Fibroblast of skin of right quadriceps (primary cell): ENCODE data around the gene TTLL4.
"Not testable (repeated sequence)": the region's sequence is repeated elsewhere in the genome, so short reads cannot be mapped to it uniquely, and the experiment has no call there.

Experiments
- DNase-seq: peaks from one replicate; pipeline ENCODE4 v3.0.0-alpha.2; 2013

Gene TTLL4

DNA sequence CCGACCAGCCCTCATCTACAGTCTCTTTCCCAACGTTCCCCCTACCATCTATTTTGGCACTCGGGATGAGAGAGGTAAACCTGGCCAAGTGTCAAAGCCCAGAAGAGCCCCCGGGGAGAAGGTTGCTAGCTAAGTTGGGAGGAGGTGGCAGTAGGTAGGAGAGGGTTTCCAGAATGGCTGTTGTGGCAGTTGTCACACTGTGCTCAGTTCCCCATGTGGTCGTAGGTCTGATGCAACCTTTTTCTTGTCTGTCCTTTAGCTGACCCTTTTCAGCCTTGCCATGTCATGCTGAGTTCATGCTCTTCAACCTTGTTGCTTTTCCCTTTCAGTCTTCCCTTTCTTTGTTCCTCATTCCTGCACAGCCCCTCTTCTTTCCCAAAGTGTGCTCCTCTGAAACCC is 34.5 kb downstream of the TTLL4 start:
- DNase-seq, result no peak

- DNase-seq, result no peak
Observed at GRCh38 chr2:218745559-218746469, 35.2 kb downstream of the TTLL4 start.

GRCh38 chr2:218746470-218746795 is 35.8 kb downstream of the TTLL4 start:
- no peak for DNase-seq

DNA sequence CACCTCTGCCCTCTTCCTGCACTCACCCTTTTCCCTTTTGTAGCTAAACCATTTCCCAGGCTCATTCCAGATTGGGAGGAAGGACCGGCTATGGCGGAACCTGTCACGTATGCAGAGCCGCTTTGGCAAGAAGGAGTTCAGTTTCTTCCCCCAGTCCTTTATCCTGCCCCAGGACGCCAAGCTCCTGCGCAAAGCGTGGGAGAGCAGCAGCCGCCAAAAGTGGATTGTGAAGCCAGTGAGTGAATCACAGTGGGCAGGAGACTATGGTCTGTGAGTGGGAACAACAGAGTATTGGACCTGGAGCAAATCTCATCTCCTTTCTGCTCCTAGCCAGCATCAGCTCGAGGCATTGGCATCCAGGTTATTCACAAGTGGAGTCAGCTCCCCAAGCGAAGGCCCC is 36.3 kb downstream of the TTLL4 start:
- DNase-seq, result no peak

DNA sequence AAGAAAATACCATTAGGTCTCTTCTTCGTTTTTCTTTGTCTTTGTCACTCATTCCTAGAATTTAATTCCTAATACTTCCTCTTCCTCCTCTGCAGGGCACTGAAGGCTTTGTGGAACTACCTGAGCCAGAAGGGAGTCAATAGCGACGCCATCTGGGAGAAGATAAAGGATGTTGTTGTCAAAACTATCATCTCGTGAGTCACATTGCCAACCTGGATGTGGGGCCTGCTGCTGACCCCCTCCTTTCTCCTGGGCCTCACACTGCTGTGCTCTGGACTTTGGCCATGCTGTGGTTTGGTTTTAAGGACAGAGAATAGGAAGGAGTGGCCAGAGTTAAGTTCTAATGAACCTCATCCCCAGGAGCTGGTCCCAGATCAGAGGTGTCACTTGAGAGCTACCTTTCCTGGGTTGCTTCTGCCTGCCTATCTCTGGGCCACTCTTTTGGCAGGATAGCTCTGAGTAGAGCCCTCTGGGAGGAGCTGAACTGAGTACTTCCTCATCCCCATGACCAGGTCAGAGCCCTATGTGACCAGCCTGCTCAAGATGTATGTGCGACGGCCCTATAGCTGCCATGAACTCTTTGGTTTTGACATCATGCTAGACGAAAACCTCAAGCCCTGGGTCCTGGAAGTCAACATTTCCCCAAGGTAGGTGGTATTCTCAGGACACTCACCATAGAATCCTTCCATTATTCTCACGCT is 38.3 kb downstream of the TTLL4 start:
- DNase-seq, result no peak

DNA sequence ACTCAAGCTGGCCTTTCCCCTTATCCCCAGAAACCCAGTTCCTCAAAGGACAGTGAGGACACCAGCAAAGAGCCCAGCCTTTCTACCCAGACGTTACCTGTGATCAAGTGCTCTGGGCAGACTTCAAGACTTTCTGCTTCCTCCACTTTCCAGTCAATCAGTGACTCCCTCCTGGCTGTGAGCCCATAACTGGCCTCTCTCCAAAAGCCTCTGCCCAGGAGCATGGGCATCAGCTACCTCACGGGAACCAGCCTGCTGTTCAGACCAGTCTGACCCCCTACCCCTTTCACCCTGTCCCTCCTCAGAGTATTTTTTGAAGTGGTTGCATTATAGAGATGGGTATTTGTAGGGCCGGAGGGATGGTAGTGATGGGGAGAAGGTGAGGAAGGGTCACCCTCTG is 43.6 kb downstream of the TTLL4 start:
- no peak for DNase-seq

DNA sequence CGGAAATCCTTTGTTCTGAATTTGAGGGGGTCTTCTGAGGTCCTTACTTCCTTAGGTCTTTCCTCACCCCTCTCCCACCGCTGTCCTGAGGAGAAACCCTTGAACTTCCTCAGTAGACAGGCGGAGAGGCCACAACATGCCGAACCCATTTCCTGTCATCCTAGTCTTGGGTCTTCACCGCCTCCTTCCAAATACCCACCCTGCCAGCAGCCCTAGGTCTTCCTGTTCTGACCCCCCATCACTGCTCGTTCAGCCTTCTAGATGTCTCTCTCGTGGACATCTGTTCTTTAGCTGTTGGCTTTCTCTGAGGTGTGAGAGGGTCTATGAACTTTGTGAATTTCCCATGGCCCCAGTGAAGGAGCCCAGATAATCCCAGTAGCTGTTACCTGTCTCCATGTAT is 44.1 kb downstream of the TTLL4 start:
- no peak for DNase-seq

DNA sequence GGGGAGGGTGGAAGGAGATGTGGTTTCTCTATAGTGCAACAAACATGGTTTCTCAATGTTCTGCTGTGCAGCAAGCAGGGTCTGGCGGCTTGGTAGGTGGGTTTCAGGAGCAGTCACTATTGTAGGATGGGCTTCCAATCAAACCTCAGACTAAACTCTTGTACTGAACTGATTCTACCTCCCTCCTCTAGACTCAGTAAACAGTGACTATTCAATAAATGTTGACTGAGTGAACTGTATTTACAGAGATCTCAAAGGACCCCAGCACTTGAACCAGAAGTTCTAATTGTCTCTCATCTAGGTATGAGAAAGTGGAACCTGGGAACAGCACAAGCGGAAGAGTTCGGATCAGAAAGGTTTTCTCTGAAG is 44.5 kb downstream of the TTLL4 start:
- no peak for DNase-seq

- DNase-seq, result no peak
Observed at GRCh38 chr2:218755567-218756404, 45.2 kb downstream of the TTLL4 start.

- DNase-seq, result no peak
Observed at GRCh38 chr2:218756599-218757377, 46.2 kb downstream of the TTLL4 start.

DNA sequence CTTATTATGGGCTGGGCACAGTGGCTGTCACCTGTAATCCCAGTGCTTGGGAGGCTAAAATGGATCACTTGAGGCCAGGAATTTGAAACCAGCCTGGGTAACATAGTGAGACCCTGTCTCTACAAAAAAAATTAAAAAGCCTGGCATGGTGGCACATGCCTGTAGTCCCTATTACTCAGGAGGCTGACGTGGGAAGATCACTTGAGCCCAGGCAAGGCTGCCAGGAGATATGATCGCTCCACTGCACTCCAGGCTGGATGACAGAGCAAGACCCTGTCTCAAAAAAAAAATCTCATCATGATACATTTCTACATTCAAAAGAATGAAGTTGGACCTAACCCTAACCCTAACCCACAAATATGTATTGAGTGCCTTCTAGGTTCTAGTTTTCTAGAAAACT is 51.2 kb downstream of the TTLL4 start:
- no peak for DNase-seq

DNA sequence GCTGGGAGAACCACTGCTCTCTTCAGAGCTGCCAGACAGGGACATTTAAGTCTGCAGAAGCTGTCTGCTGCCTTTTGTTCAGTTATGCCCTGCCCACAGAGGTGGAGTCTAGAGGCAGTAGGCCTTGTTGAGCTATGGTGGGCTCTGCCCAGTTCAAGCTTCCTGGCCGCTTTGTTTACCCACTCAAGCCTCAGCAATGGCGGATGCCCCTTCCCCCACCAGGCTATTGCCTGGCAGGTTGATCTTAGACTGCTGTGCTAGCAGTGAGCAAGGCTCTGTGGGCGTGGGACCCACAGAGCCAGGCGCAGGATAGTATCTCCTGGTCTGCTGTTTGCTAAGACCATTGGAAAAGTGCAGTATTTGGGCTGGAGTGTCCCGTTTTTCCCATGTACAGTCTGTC is 62.1 kb downstream of the TTLL4 start:
- DNase-seq, result not testable (repeated sequence)

GRCh38 chr2:218773881-218774280 is 63.2 kb downstream of the TTLL4 start:
- DNase-seq, result no peak

DNA sequence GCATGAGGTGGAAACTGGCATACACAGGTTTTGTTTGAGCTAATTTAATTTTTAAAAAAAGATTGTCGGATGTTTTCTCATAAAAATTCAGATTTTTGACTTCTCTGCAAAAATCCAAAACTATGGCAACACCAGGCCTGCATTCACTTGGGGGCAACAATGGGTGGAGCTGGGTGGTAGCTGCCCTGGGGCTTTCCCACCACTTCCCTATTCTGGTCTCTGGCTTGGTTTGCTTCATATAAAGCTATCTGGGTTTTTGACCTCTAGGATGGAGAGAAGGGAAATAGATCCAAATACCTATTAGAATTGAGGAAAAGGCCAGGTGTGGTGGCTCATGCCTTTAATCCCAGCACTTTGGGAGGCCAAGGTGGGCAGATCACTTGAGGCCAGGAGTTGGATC is 65.9 kb downstream of the TTLL4 start:
- DNase-seq, result no peak

DNA sequence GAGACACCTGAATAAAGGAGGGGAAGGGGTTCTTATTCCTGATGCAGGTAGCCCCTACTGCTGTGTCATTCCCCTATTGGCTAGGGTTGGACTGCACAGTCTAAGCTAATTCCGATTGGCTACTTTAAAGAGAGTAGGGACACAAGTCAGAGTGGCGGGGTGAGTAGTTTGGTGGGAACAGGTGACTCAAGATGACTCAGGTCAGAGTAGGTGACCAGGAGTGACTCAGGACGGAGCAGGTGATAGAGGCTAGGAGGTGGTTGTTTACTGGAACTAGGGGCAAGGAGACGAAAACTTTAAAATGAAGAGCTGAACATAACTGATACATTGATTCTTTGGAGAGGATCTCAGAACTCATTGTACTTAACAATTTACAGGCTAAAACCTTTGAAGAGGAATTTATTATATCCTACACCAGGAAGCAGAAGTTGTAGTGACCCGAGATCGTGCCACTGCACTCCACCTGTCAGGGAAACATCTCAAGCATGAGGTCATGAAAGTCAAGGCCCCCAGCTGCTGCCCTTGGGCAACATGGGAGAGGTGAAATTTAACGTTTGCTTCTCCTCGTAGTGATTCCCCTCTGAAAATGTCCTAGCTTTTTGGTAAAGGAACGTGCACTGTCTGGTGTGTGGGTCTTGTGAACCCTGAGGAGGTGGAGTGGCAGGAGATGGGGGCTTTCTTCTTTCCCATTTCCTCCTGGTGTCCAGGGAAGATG is 66.8 kb downstream of the TTLL4 start:
- DNase-seq, result no peak

GRCh38 chr2:218780046-218780445 is 69.4 kb downstream of the TTLL4 start:
- no peak for DNase-seq

GRCh38 chr2:218780851-218781690 is 70.4 kb downstream of the TTLL4 start:
- no peak for DNase-seq

- DNase-seq, result peak; percentile 20
Observed at GRCh38 chr2:218781691-218782527, 71.3 kb downstream of the TTLL4 start, which contains the start of gene CYP27A1. TSS of gene CYP27A1 (plus strand) at chr2:218782147. CDS start at chr2:218782183, 36 bp downstream.

GRCh38 chr2:218782528-218782844 is 71.9 kb downstream of the TTLL4 start:
- no peak for DNase-seq

DNA sequence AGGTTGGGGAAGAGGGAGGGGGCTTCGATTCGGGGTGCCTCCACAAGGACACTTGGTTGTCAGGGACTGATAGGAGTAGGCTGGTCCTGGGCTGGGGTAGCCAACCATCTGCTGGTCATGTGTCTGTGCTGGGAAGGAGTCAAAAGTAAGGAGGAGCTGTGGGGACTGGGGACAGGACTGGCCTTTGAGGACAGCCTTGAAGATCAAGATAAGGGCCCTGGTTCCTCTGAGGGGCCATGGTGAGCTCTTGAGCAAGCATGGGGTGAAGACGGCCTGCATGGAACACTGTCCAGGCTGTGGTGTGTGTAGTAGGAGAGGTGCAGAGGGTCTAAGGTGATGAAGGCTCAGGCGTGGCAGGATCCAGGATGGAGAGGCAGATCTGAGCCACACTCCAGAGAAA is 73.1 kb downstream of the TTLL4 start:
- no peak for DNase-seq
